Measurements from ENCODE around the gene BCL7B.
A peak's percentile ranks its signal among the peaks of the same experiment; 100 is the strongest.
"Not testable (repeated sequence)": the region's sequence is repeated elsewhere in the genome, so short reads cannot be mapped to it uniquely, and the experiment has no call there.

BCL7B gene

GRCh38 chr7:73572767-73573186 lies 15.3 kb upstream of the BCL7B start:
- DNase-seq (ENCODE audit: low spot score), result no peak

DNA sequence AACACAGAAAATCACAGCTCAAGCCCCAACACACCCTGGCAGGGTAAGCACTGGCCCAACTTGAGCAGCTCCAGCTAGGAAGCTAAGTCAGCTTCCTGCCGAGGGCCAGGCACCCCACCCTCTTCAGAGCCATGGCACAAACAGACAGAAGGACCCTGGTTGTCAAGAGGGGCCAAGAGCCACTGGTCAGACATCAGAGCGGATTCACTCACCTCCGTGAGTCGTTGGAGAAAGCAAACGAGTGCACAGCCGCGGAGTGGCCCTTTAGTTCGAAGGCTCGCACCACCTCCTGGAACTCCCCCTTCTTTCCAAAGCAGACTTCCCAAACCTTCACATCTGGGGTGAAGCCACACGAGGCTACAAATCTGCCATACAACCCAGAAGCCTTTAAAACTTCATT lies 13.5 kb upstream of the BCL7B start:
- DNase-seq (ENCODE audit: low spot score), result no peak

GRCh38 chr7:73570521-73570920 lies 13.0 kb upstream of the BCL7B start:
- DNase-seq (ENCODE audit: low spot score), result no peak

DNA sequence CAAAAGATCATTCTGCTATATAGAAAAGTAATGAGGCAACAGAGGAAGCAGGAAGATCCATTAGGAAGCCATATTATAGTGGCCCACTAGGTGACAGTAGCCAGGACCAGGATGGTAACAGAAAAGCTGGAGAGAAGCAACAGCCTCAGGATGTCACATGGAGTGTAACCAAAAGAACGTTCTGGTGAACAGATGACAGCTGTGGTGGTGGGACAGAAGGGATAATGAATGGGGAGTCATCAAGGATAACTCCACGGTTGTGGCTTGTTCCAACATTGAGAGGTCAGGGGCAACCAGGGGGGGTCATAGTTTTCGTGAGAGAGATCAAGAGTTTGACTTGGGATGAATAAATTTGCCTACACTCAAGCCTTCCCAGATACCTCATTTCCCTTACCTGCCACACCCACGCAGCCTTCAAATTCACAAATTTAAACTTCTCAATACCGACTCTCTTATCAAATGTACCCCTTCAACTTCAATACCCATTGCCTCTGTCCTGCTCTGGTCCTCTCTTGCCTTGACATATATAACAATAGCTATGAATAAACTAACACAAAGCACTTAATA lies 11.6 kb upstream of the BCL7B start:
- no peak for DNase-seq (ENCODE audit: low spot score)

GRCh38 chr7:73567846-73568685 lies 10.6 kb upstream of the BCL7B start:
- no peak for DNase-seq (ENCODE audit: low spot score)

GRCh38 chr7:73567140-73567539 lies 9.7 kb upstream of the BCL7B start:
- no peak for DNase-seq (ENCODE audit: low spot score)

DNA sequence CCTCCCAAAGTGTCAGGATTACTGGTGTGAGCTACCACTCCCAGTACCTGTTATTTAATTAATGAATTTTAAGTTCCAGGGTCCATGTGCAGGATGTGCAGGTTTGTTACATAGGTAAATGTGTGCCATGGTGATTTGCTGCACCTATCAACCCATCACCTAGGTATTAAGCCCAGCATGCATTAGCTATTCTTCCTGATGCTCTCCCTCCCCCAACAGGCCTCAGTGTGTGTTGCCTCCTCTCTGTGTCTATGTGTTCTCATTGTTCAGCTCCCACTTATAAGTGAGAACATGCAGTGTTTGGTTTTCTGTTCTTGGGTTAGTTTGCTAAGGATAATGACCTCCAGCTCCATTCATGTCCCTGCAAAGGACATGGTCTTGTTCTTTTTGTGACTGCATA lies 8.9 kb upstream of the BCL7B start:
- DNase-seq (ENCODE audit: low spot score), result not testable (repeated sequence)

GRCh38 chr7:73565675-73566340 lies 8.3 kb upstream of the BCL7B start:
- DNase-seq (ENCODE audit: low spot score), result no peak

DNA sequence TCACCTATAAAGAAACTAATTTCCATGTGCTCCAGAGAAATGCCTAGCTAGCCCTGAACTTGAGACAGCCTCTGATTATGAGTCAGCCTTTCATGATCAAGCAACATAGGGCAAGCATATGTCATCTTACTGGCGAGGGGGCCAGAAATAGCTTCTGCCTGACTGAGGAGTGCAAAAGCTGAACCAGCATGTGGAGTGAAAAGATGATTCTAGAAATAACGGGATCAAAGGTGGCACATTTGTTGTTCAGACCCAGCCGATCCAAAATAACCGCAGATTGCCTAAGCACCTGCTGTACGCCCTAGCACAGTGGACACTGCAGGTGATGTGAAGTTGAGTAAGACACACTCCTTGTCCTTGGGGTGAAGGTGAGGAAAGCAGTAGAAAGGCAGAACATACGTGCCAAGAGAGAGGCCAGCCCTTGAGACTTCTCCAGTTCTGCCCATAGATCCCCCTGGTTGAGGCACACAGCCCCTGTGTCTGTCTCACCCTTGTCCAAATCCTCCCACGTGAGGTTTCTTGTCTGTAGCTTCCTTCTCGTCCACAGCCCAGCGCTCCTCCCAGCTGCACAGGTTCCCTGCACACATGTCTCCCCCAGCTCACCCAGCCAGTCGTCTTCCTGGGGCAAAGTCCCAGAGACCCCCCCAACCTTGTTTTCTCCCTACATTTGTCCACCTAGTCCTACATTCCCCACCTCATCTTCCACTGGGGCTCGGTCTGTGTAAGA lies 2.8 kb upstream of the BCL7B start:
- peak; percentile 87 for DNase-seq (ENCODE audit: low spot score)

- DNase-seq (ENCODE audit: low spot score), result peak; percentile 98
These were observed 438 bp downstream of the BCL7B start for GRCh38 chr7:73557108-73557396.

DNA sequence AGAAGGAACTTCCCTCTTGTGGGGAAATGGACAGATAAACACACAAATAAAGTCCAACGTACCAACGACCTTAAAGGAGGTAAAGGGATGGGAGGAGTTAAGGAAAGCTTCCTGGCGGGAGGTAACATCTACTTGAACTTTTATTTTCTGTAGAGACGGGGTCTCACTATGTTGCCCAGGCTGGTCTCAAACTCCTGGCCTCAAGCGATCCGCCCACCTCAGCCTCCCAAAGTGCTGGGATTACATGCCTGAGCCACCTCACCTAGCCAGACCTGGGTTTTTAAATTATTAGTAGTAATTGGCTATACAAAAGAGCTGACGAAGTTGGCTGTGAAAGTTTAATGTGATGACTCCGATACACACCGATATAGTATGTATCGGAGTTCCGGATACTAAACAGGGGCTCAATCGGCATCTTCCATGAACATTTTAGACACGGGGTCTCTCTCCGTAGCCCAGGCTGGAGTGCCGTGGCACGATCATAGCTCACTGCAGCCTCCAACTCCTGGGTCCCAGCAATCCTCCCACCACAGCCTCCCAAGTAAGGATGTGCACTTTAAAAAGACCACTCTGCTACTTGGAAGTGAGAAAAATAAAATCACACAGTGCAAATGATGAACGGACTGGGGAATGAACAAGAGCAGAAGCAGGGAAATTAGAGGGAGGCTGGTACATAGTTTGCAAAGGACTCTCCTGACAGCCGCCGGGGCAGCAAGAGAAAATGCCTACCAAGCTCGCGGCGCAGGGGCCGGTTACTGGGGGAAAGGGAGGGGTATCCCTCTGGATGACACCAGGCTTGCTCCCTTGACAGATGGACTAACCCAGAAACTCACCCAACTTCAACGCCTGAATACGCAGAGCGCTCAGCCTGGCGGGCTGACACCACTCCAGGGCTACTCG lies 1.0 kb downstream of the BCL7B start:
- DNase-seq (ENCODE audit: low spot score), result no peak

- no peak for DNase-seq (ENCODE audit: low spot score)
These were observed 2.0 kb downstream of the BCL7B start for GRCh38 chr7:73555411-73555982.

DNA sequence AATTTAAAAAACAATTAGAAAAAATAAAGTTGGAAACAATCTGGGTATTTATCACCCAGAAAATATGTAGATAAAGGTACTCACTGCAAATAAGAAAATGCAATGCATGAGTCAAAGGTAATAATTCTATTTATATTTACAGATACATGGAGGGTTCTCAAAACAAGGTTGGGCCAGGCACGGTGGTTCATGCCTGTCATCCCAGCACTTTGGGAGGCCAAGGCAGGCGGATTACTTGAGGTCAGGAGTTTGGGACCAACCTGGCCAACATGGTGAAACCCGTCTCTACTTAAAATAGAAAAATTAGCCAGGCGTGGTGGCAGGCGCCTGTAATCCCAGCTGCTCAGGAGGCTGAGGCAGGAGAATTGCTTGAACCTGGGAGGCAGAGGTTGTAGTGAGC lies 7.4 kb downstream of the BCL7B start:
- not testable (repeated sequence) for DNase-seq (ENCODE audit: low spot score)

- DNase-seq (ENCODE audit: low spot score), result no peak
These were observed 8.3 kb downstream of the BCL7B start for GRCh38 chr7:73549176-73549575.

GRCh38 chr7:73547841-73548240 lies 9.6 kb downstream of the BCL7B start:
- DNase-seq (ENCODE audit: low spot score), result no peak

GRCh38 chr7:73544678-73545077 lies 12.8 kb downstream of the BCL7B start:
- no peak for DNase-seq (ENCODE audit: low spot score)

GRCh38 chr7:73541722-73542121 lies 15.8 kb downstream of the BCL7B start:
- DNase-seq (ENCODE audit: low spot score), result no peak

- DNase-seq (ENCODE audit: low spot score), result no peak
These were observed 17.8 kb downstream of the BCL7B start for GRCh38 chr7:73539709-73540108.

- DNase-seq (ENCODE audit: low spot score), result not testable (repeated sequence)
These were observed 19.0 kb downstream of the BCL7B start for GRCh38 chr7:73538510-73538909.

- DNase-seq (ENCODE audit: low spot score), result no peak
These were observed 20.4 kb downstream of the BCL7B start for GRCh38 chr7:73537051-73537450.

DNA sequence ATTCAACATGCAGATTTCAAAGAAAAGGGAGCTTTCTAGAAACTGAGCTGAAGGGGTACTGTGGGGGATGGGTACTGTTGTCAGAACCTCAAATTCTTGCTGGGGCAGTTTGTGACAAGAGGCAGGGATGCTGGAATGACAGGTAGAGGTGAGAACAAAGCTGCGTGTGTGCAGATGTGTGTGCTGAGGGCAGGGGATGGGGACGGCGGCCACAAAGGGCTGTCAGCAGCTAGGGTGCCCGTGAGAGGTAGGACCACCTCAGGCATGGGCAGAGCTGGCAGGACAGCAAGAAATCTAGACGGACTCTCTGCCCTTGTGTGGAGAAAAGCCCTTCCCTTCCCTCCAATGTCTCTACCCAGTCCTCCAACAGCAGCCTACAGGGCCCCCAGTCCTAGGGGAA lies 21.0 kb downstream of the BCL7B start:
- no peak for DNase-seq (ENCODE audit: low spot score)

Data from AG08396 (cell line).